Panc1 (cell line): ENCODE data around the gene TMEM203. TPM values are rescaled to one million over a fixed set of nuclear protein-coding genes. Genes with fewer than 3 reads are reported as not detected.

ENCODE experiments used
- ATAC-seq: fragments of 200-7000 bp; cut with Tn5 transposase; 2 replicates; pipeline ENCODE4 v1.9.1; 2020; ENCODE audit warnings: mild to moderate bottlenecking, moderate library complexity
- BruUV-seq: library from RNA; stranded (reverse); fragments of 400-500 nt; replicated peaks from 2 replicates; lab custom pipeline; 2021; lab: Mats Ljungman, UMichigan
- CTCF ChIA-PET: fragments of 300-600 bp; sonication (Branson Sonifier 250); formaldehyde crosslinking; loops from one replicate; lab custom pipeline; 2022; ENCODE audit warnings: antibody characterized with exemption; lab: Charles Lee
- POLR2A ChIA-PET: fragments of 300-600 bp; sonication (Branson Sonifier 250); formaldehyde crosslinking; loops from one replicate; lab custom pipeline; 2022; ENCODE audit warnings: antibody characterized with exemption; lab: Charles Lee
- DNase-seq: peaks from one replicate; pipeline ENCODE4 v3.0.0-alpha.2; 2010; ENCODE audit warnings: low read depth, low spot score
- H3K27ac ChIP-seq: 2 replicates; pipeline ENCODE4 v1.5.1; 2011; ENCODE audit warnings: mild to moderate bottlenecking, low read length, inconsistent platforms
- H3K27me3 ChIP-seq: fragments of 200-500 bp; sonication (Bioruptor generic); 2 replicates; pipeline ENCODE4 v1.6.0; 2014; ENCODE audit warnings: low read length, inconsistent platforms; ENCODE audit not compliant: control insufficient read depth, insufficient read depth
- H3K36me3 ChIP-seq: fragments of 200-500 bp; sonication (Bioruptor generic); 2 replicates; pipeline ENCODE4 v1.5.1; 2014; ENCODE audit warnings: inconsistent platforms, mild to moderate bottlenecking, low read length, moderate library complexity; ENCODE audit not compliant: control insufficient read depth, insufficient read depth
- H3K4me1 ChIP-seq: 2 replicates; pipeline ENCODE4 v1.5.1; 2011; ENCODE audit warnings: inconsistent platforms, mild to moderate bottlenecking, low read length, moderate library complexity; ENCODE audit not compliant: control insufficient read depth, insufficient read depth
- H3K4me3 ChIP-seq, 2 experiments: 2 replicates each; pipeline ENCODE4 v1.5.1; 2011 to 2012; ENCODE audit warnings: low read depth in 2 of 2, low read length in 2 of 2, mild to moderate bottlenecking in 2 of 2, inconsistent platforms in 1 of 2, moderate library complexity in 1 of 2
- H3K9me3 ChIP-seq: fragments of 200-500 bp; sonication (Bioruptor generic); 2 replicates; pipeline ENCODE4 v1.5.1; 2014; ENCODE audit warnings: low read depth, mild to moderate bottlenecking, inconsistent platforms, low read length, moderate library complexity; ENCODE audit not compliant: control insufficient read depth, insufficient read depth
- POLR2AphosphoS5 ChIP-seq: IDR thresholded peaks from 2 replicates; pipeline ENCODE4 v1.6.1; 2012; ENCODE audit warnings: mild to moderate bottlenecking, low read depth, low read length, moderate library complexity
- SIN3A ChIP-seq: IDR thresholded peaks from 2 replicates; pipeline ENCODE4 v1.6.1; 2012; ENCODE audit warnings: low read depth, mild to moderate bottlenecking, low read length, moderate library complexity, borderline replicate concordance; ENCODE audit not compliant: insufficient read depth
- TCF7L2 ChIP-seq: IDR thresholded peaks from 2 replicates; pipeline ENCODE4 v1.6.1; 2011; ENCODE audit warnings: mild to moderate bottlenecking, low read depth, low read length, inconsistent platforms
- in situ Hi-C: cut with HindIII; loops from 2 replicates; pipeline ENCODE4 v1.10.0; 2016; ENCODE audit warnings: low sequenced_read_pairs, low pct_unique_long_range_greater_than_20kb
- intact Hi-C: fragments of 100-400 bp; cut with micrococcal nuclease; formaldehyde crosslinking; loops from one replicate; pipeline ENCODE4 v1.10.0; 2022; ENCODE audit not compliant: unreplicated experiment
- total RNA-seq: library from RNA; stranded (reverse); gene quantifications from one replicate; pipeline ENCODE4 v1.2.1, GENCODE V29; 2021; ENCODE audit not compliant: unreplicated experiment
- TF ChIP-seq, protein P1 (sequence below), 2 experiments: IDR thresholded peaks; 2 replicates each; pipeline ENCODE4 v1.6.1; 2011 to 2012; ENCODE audit warnings: low read depth in 2 of 2, control low read depth in 1 of 2, low read length in 1 of 2, mild to moderate bottlenecking in 1 of 2, moderate library complexity in 1 of 2; ENCODE audit not compliant: insufficient read depth in 1 of 2
- TF ChIP-seq, protein P2 (sequence below): fragments of 450-650 bp; IDR thresholded peaks from 2 replicates; pipeline ENCODE4 v1.5.1; 2017; ENCODE audit warnings: mild to moderate bottlenecking

Gene TMEM203
- total RNA-seq, 1 experiment from 2014 or later, result 25.4 TPM

DNA sequence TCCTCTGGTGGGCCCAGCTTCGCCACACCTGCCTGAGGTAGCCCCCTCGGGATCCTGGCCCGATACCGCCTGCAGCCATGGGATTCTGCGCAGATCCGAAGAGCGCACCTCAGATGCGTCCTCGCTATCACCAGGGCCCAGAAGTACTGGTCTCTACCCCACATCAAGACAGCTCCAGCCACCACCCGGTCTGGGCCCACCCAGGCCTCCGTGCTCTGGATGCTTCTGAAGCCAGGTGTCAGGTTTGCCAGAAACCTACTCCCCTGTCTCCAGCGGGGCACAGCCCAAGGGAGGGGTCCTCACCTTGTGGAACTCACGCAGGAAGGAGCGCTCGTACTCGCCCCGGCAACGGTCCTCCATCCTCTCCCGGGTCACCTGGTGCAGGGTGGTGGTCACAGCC, 19.5 kb downstream of the TMEM203 start:
- ATAC-seq, result no peak
- DNase-seq, result no peak
- no peak overlapping the region for H3K4me3 ChIP-seq
- ChIA-PET CTCF (no interaction called here), POLR2A (no interaction called here)
- H3K27me3 ChIP-seq, result no peaks in the 10 kb centered on the region
- intact Hi-C loops, result no loop called here
- no peaks in the 10 kb centered on the region for H3K9me3 ChIP-seq
- in situ Hi-C loops, result no loop called here
- TF ChIP-seq, protein P1, sequence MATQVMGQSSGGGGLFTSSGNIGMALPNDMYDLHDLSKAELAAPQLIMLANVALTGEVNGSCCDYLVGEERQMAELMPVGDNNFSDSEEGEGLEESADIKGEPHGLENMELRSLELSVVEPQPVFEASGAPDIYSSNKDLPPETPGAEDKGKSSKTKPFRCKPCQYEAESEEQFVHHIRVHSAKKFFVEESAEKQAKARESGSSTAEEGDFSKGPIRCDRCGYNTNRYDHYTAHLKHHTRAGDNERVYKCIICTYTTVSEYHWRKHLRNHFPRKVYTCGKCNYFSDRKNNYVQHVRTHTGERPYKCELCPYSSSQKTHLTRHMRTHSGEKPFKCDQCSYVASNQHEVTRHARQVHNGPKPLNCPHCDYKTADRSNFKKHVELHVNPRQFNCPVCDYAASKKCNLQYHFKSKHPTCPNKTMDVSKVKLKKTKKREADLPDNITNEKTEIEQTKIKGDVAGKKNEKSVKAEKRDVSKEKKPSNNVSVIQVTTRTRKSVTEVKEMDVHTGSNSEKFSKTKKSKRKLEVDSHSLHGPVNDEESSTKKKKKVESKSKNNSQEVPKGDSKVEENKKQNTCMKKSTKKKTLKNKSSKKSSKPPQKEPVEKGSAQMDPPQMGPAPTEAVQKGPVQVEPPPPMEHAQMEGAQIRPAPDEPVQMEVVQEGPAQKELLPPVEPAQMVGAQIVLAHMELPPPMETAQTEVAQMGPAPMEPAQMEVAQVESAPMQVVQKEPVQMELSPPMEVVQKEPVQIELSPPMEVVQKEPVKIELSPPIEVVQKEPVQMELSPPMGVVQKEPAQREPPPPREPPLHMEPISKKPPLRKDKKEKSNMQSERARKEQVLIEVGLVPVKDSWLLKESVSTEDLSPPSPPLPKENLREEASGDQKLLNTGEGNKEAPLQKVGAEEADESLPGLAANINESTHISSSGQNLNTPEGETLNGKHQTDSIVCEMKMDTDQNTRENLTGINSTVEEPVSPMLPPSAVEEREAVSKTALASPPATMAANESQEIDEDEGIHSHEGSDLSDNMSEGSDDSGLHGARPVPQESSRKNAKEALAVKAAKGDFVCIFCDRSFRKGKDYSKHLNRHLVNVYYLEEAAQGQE (IDR thresholded peaks at IDR 0.05; ENCODE audit: insufficient read depth in 1 of 2, low read depth in 2 of 2, low read length in 1 of 2), result no peak
- TF ChIP-seq, protein P2, sequence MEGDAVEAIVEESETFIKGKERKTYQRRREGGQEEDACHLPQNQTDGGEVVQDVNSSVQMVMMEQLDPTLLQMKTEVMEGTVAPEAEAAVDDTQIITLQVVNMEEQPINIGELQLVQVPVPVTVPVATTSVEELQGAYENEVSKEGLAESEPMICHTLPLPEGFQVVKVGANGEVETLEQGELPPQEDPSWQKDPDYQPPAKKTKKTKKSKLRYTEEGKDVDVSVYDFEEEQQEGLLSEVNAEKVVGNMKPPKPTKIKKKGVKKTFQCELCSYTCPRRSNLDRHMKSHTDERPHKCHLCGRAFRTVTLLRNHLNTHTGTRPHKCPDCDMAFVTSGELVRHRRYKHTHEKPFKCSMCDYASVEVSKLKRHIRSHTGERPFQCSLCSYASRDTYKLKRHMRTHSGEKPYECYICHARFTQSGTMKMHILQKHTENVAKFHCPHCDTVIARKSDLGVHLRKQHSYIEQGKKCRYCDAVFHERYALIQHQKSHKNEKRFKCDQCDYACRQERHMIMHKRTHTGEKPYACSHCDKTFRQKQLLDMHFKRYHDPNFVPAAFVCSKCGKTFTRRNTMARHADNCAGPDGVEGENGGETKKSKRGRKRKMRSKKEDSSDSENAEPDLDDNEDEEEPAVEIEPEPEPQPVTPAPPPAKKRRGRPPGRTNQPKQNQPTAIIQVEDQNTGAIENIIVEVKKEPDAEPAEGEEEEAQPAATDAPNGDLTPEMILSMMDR, result no peak
- no peak for TF ChIP-seq TCF7L2
- TF ChIP-seq POLR2AphosphoS5, result no peak
- TF ChIP-seq SIN3A, result no peak
- no peaks in the 10 kb centered on the region; the same call in 1 of the 2 replicates for H3K36me3 ChIP-seq
- H3K4me1 ChIP-seq, result peaks cover 18% of the 10 kb centered on the region
- H3K27ac ChIP-seq, result no peak overlapping the region
- no TSS peak for BruUV-seq

DNA sequence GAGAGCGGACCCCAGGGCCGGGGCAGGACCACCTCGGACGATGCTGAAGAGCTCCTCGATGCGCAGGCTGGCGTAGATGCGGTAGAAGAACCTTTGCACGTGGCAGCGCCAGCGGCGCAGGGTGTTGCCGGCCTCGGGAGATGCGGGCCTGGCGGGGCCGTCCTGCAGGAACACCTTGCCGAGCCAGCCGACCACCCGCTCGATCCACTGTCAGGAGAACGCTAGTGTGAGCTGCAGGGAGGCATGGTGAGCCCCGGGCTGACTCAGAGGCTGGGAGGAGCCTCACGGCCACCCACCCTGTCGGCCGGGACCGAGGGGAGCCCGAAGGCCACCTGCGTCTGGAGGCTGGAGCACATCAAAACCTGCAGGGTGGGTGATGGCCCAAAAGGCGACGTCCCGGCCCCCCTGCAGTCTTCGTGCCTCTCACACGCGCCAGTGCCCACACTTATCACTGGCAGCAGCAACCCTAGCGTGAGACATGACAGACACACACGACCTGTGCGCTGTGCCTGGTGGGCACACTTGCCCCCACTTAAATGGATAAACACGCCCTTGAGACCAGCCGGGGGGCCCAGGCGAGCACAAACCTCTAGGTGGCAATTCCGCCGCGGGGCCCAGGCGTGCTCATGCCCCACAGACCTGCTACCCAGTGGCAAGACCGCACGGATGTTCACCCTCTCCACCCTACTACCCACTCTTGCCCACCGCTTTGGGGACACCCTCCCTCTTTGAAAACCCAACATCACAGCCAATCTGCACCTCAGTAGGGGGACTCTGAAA, 20.4 kb downstream of the TMEM203 start:
- POLR2A ChIA-PET, result no interaction called here
- no peaks in the 10 kb centered on the region for H3K27me3 ChIP-seq

More for the DNA sequence above, 20.4 kb downstream of the TMEM203 start:
- in situ Hi-C loops, result no loop called here
- intact Hi-C loops, result no loop called here
- no peak for TF ChIP-seq TCF7L2
- TF ChIP-seq SIN3A, result no peak
- TF ChIP-seq POLR2AphosphoS5, result no peak
- TF ChIP-seq, protein P1 (IDR thresholded peaks at IDR 0.05; ENCODE audit: insufficient read depth in 1 of 2, low read depth in 2 of 2, low read length in 1 of 2), result no peak
- TF ChIP-seq, protein P2, result no peak
- Histone ChIP-seq H3K4me1 (peaks cover 16% of the 10 kb centered on the region), H3K9me3 (no peaks in the 10 kb centered on the region), H3K4me3 (no peak overlapping the region), H3K36me3 (no peaks in the 10 kb centered on the region; the same call in 1 of the 2 replicates), H3K27ac (no peak overlapping the region)
- ATAC-seq (no peak), DNase-seq (no peak)
- BruUV-seq, result no TSS peak
- CTCF ChIA-PET, result no interaction called here
